HepG2 (cell line): ENCODE measurements around the gene SRSF8. TPM values are rescaled to one million over a fixed set of nuclear protein-coding genes. Genes with fewer than 3 reads are reported as not detected.

Experiments used
- CCAR2 ChIP-seq: fragments of 200-400 bp; formaldehyde crosslinking; optimal IDR thresholded peaks from 2 replicates; pipeline ENCODE3; 2018; ENCODE audit warnings: low read depth, mild to moderate bottlenecking, low read length, moderate library complexity
- DDIT3 ChIP-seq: sonication (generic); formaldehyde crosslinking; IDR thresholded peaks from 2 replicates; pipeline ENCODE4 v1.4.0; 2020; ENCODE audit warnings: mild to moderate bottlenecking, missing genetic modification reagents
- HDAC1 ChIP-seq: sonication (generic); formaldehyde crosslinking; IDR thresholded peaks from 2 replicates; pipeline ENCODE4 v1.5.1; 2020; ENCODE audit warnings: mild to moderate bottlenecking, missing genetic modification reagents
- HDAC2 ChIP-seq: sonication (generic); formaldehyde crosslinking; IDR thresholded peaks from 2 replicates; pipeline ENCODE4 v1.4.0; 2020; ENCODE audit warnings: missing genetic modification reagents
- HOXA5 ChIP-seq: sonication (generic); formaldehyde crosslinking; IDR thresholded peaks from 2 replicates; pipeline ENCODE4 v1.4.0; 2020; ENCODE audit warnings: missing genetic modification reagents
- JUND ChIP-seq: sonication (generic); formaldehyde crosslinking; IDR thresholded peaks from 2 replicates; pipeline ENCODE4 v1.8.0; 2022; ENCODE audit warnings: mild to moderate bottlenecking, missing genetic modification reagents
- KIAA2018 ChIP-seq: sonication (generic); formaldehyde crosslinking; IDR thresholded peaks from 2 replicates; pipeline ENCODE4 v1.5.0; 2020; ENCODE audit warnings: mild to moderate bottlenecking, missing genetic modification reagents, borderline replicate concordance
- NRL ChIP-seq: sonication (generic); formaldehyde crosslinking; IDR thresholded peaks from 2 replicates; pipeline ENCODE4 v1.5.0; 2020; ENCODE audit warnings: missing genetic modification reagents, mild to moderate bottlenecking, moderate library complexity, borderline replicate concordance
- ZFP37 ChIP-seq: sonication (generic); formaldehyde crosslinking; IDR thresholded peaks from 2 replicates; pipeline ENCODE4 v1.4.0; 2020; ENCODE audit warnings: missing genetic modification reagents, borderline replicate concordance
- ZKSCAN1 ChIP-seq: fragments of 150-350 bp; IDR thresholded peaks from 2 replicates; pipeline ENCODE4 v1.6.1; 2014; ENCODE audit warnings: low read length
- ZNF205 ChIP-seq: IDR thresholded peaks from 2 replicates; pipeline ENCODE4 v1.6.1; 2018; ENCODE audit warnings: missing biosample characterization, missing genetic modification reagents
- ZNF207 ChIP-seq: fragments of 450-650 bp; IDR thresholded peaks from 2 replicates; pipeline ENCODE4 v1.6.1; 2016; ENCODE audit warnings: antibody characterized with exemption, borderline replicate concordance
- polyA plus RNA-seq, 8 experiments: library from polyadenylated mRNA; depleted of rRNA in 3 of 8; stranded (reverse) in 7 of 8; unstranded in 1 of 8; fragments of >200 nt; fragmentation: Illumina TruSeq in 4 of 8; extraction: Trizol in 4 of 8; gene quantifications; 2 replicates each; pipeline versions ENCODE4 v1.2.1 to v1.2.3, GENCODE V29; 2011 to 2016; ENCODE audit warnings: low read depth in 4 of 8, missing spikeins in 1 of 8, mixed read lengths in 1 of 8; ENCODE audit not compliant: insufficient read depth in 1 of 8
- total RNA-seq, 5 experiments: library from RNA; depleted of rRNA; stranded (reverse); fragments of >200 nt; fragmentation: Illumina TruSeq; extraction: Trizol; gene quantifications; 2 replicates each; pipeline ENCODE4 v1.2.3, GENCODE V29; 2016; ENCODE audit warnings: low read depth in 1 of 5
- TF ChIP-seq, protein P1 (sequence below): sonication (generic); formaldehyde crosslinking; IDR thresholded peaks from 2 replicates; pipeline ENCODE4 v1.4.0; 2020; ENCODE audit warnings: missing genetic modification reagents

The SRSF8 gene
- total and polyA plus RNA-seq, 2 of the 13 experiments (the other 11 are each of a cell fraction or from before 2014, with no cell fraction given): 21.8 to 25.8 TPM

- TF ChIP-seq HDAC1 (CRISPR knock-in tag) (peak; percentile 53; the same call in 1 of the 2 replicates), DDIT3 (CRISPR knock-in tag) (no peak), ZKSCAN1 (no peak), ZNF207 (no peak), NRL (no peak), HDAC2 (CRISPR knock-in tag) (peak; percentile 32; the same call in 1 of the 2 replicates), ZNF205 (CRISPR knock-in tag) (no peak), HOXA5 (CRISPR knock-in tag) (peak; percentile 44; the same call in 1 of the 2 replicates), ZFP37 (CRISPR knock-in tag) (no peak), KIAA2018 (CRISPR knock-in tag) (no peak), JUND (CRISPR knock-in tag) (no peak), CCAR2 (no peak)
- TF ChIP-seq, protein P1, sequence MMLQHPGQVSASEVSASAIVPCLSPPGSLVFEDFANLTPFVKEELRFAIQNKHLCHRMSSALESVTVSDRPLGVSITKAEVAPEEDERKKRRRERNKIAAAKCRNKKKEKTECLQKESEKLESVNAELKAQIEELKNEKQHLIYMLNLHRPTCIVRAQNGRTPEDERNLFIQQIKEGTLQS (CRISPR knock-in tag): no peak
These were observed 1.8 kb downstream of the SRSF8 start (continued) for GRCh38 chr11:95068549-95068948.
